Measurements from ENCODE around the gene DLG2. TPM values are rescaled to one million over a fixed set of nuclear protein-coding genes. Genes with fewer than 3 reads are reported as not detected.

Gene DLG2
- total RNA-seq, 1 donor = 3.0 TPM

DNA sequence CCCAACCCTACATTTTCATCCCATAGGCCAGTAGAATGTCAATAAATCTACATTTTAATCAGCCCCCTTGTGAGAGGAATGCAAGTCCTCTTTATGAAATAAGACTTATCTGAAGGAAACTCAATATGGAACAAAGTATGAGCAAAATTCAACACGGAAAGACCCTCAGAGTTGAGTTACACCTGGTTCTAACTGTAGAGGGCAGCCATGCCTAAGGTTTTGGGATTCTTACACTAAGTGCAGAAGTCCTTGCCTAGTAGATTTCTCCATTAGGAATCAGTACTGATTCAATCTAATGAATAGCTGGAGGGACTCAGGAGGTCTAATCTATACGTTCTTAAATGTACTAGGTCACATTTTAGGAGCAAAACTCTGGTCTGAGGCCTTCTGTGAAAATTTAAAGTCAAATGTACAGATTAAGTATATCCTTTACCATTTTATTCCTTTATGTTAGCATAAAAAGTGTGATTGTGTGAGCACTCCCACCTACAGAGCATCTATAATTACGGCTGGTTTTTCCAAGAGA, 904.5 kb downstream of the DLG2 start:
- DNase-seq (ENCODE audit: low read depth) = no peak
- H3K4me3 ChIP-seq (ENCODE audit: low read depth, low read length) = no peak overlapping the region
- TF ChIP-seq, protein P1, sequence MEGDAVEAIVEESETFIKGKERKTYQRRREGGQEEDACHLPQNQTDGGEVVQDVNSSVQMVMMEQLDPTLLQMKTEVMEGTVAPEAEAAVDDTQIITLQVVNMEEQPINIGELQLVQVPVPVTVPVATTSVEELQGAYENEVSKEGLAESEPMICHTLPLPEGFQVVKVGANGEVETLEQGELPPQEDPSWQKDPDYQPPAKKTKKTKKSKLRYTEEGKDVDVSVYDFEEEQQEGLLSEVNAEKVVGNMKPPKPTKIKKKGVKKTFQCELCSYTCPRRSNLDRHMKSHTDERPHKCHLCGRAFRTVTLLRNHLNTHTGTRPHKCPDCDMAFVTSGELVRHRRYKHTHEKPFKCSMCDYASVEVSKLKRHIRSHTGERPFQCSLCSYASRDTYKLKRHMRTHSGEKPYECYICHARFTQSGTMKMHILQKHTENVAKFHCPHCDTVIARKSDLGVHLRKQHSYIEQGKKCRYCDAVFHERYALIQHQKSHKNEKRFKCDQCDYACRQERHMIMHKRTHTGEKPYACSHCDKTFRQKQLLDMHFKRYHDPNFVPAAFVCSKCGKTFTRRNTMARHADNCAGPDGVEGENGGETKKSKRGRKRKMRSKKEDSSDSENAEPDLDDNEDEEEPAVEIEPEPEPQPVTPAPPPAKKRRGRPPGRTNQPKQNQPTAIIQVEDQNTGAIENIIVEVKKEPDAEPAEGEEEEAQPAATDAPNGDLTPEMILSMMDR (IDR thresholded peaks at IDR 0.05; ENCODE audit: insufficient read depth, low read length) = no peak

DNA sequence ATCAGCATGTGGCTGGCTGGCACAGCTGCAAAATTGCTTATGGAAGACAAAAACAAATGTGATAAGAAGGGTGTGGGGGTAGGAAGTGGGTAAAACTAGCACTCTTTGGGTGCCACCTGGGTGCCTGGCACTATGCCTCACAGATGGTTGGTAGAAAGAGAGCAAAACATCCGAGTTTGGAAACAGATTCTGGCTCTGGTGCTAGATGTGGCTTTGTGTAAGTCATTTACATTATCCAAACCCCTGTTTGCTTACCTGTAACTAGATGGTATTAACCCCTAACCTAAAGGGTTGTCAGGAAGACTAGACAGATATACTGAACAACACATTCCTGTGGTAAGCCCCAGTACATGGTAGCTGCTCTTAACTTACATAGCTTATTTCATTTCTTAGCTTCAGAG, 905.6 kb downstream of the DLG2 start:
- DNase-seq (ENCODE audit: low read depth) = no peak
- TF ChIP-seq, protein P1 (IDR thresholded peaks at IDR 0.05; ENCODE audit: insufficient read depth, low read length) = no peak
- no peak overlapping the region for H3K4me3 ChIP-seq (ENCODE audit: low read depth, low read length)

DNA sequence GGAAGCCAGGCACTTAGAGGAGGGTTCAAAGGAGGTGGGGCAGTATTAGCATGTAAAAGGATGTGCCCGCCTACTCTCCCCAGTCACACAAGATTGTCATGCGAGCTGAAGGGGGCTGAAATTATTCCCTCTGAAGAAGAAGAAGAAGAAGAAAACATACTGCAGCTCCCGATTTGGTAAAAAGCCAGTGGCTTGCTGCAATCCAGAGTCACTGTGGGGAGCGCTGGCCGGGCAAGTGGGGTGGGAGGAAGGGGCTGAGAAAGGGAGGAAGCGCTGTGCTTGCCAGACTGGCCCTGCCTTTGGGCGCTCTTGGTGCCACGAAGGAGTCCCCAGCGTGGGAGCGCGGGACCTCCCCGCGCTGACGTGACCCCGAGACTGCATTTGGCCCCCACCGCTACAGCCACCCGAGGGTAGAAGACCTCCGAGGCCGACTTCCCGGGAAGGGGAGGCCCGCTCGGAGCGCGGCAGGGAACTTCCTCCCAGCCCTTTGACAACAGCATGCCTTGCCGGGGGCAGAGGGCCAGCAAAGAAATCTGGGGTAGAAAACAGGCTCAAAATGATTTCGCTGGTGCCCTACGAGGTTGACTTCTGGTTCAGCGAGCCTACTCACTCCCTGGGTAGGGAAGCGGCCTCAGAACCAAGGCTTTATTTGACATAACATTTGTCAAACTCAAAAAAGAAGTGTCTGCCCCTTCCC, 906.3 kb downstream of the DLG2 start:
- DNase-seq (ENCODE audit: low read depth) = no peak
- TF ChIP-seq, protein P1 (IDR thresholded peaks at IDR 0.05; ENCODE audit: insufficient read depth, low read length) = no peak

DNA sequence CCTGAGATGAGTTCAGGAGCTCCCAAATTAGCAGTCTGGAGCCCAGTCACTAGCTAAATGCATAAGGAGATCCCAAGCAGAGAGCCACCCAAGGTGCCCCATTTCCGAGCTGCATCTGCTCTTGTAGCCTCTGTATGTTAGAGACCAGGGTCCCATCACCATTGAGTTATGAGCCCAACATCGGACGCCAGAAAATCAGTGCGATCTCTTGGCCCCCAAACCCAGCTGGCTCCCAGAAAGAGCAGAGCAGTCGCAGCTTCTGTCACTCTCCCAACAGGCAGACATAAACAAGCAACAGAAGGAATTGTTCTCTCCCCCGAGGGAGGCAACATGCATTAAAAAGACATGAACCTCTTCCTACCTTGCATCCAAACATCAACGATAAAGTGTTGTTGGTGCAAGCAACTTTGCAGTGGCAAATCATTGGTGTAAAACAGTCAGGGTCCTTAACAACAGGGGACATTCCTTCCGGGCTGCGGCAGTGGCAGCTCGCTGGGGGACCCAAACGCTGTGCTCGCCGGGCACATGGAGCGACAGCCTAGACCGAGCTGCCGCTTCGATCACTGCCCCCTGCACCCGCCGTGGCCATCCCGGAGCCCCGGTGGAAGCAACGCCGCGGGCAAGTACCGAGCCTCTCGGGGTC, 907.1 kb downstream of the DLG2 start:
- no peak for DNase-seq (ENCODE audit: low read depth)
- H3K4me3 ChIP-seq (ENCODE audit: low read depth, low read length) = no peak overlapping the region
- TF ChIP-seq, protein P1 (IDR thresholded peaks at IDR 0.05; ENCODE audit: insufficient read depth, low read length) = no peak

More for the DNA sequence above, 906.3 kb downstream of the DLG2 start:
- H3K4me3 ChIP-seq (ENCODE audit: low read depth, low read length) = peak overlapping the region; percentile 36

DNA sequence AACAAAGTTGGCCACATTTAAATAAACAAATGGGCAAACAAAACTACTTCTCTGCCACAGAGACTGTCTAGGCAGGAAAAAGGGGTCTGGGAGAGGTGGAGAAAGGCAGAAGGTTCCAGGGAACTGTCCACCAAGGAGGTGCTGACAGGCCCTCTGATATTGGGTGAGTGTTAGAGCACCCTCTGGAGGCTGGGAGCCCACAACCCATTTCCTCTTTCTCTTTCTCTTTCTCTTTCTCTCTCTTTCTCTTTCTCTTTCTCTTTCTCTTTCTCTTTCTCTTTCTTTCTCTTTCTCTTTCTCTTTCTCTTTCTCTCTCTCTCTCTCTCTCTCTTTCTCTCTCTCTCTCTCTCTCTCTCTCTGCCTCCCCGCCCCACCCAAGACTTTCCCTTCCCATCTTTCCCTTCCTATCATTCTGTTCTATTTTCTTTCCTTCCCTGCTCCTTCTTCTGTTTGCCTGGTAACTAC, 912.8 kb downstream of the DLG2 start:
- TF ChIP-seq, protein P1 (IDR thresholded peaks at IDR 0.05; ENCODE audit: insufficient read depth, low read length) = peak; percentile 20
- peak; percentile 13 for DNase-seq (ENCODE audit: low read depth)
- H3K4me3 ChIP-seq (ENCODE audit: low read depth, low read length) = no peak overlapping the region

DNA sequence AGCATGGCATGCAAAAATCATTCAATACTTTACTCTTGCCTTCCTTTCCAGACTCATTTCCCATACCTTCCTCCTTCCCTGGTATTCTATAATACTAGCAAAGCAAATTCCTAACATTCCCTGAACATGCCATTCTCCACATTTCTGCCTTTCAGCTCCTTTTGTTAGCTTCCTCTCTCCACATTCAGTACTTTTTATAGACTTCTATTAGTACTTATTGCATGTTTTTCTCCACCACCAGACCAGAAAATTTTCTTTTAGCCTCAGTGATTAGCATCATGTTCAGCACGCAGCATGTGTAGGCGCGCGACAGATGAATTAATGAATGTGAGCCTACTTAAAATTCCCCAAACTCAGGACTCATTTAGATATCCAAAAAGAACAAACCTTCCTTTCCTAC, 935.3 kb downstream of the DLG2 start:
- TF ChIP-seq, protein P1 (IDR thresholded peaks at IDR 0.05; ENCODE audit: insufficient read depth, low read length) = no peak
- no peak overlapping the region for H3K4me3 ChIP-seq (ENCODE audit: low read depth, low read length)
- DNase-seq (ENCODE audit: low read depth) = no peak
